Thyroid gland (tissue), 4 donors: ENCODE data around the gene NFIX.

Source experiments
- CTCF ChIP-seq, 6 experiments: fragments of 200-600 bp in 3 of 6; fragments of 450-650 bp in 3 of 6; sonication (generic) in 3 of 6; IDR thresholded peaks; one replicate each; pipeline ENCODE4 v1.5.1; 2016 to 2019; ENCODE audit warnings: antibody characterized with exemption in 6 of 6, mild to moderate bottlenecking in 2 of 6, inconsistent platforms in 1 of 6, moderate library complexity in 1 of 6
- POLR2A ChIP-seq, 2 donors: fragments of 450-650 bp; IDR thresholded peaks; one replicate each; pipeline ENCODE4 v1.6.1; 2017; ENCODE audit warnings: antibody characterized with exemption in 2 of 2, mild to moderate bottlenecking in 2 of 2, moderate library complexity in 1 of 2

GRCh38 chr19:13055213-13056051 lies 60.2 kb downstream of the NFIX start:
- TF ChIP-seq CTCF (IDR thresholded peaks at IDR 0.05) = peak in 1 of 6 experiments; percentile 14
- peak in 1 of 2 donors; percentile 50 for TF ChIP-seq POLR2A (IDR thresholded peaks at IDR 0.05)
